Measurements from ENCODE around the gene FTO.

Gene FTO

GRCh38 chr16:54153240-54153934, 449.4 kb downstream of the FTO start:
- H3K36me3 Mint-ChIP-seq: no peaks in the 10 kb centered on the region
- H3K4me3 Mint-ChIP-seq: no peak overlapping the region
- ATAC-seq: no peak
- no peak overlapping the region for H3K27ac Mint-ChIP-seq
- H3K4me1 Mint-ChIP-seq: no peaks in the 10 kb centered on the region
- no peaks in the 10 kb centered on the region for H3K27me3 Mint-ChIP-seq
- H3K9me3 Mint-ChIP-seq: peaks cover 14% of the 10 kb centered on the region

- ATAC-seq: no peak
- Mint-ChIP-seq H3K27ac (no peak overlapping the region), H3K27me3 (no peaks in the 10 kb centered on the region), H3K9me3 (peaks cover 18% of the 10 kb centered on the region), H3K36me3 (no peaks in the 10 kb centered on the region), H3K4me3 (no peak overlapping the region), H3K4me1 (no peaks in the 10 kb centered on the region)
Observed at GRCh38 chr16:54156349-54156748, 452.4 kb downstream of the FTO start.

- Mint-ChIP-seq H3K36me3 (no peaks in the 10 kb centered on the region), H3K27ac (no peak overlapping the region), H3K9me3 (peaks cover 18% of the 10 kb centered on the region), H3K4me3 (no peak overlapping the region), H3K27me3 (no peaks in the 10 kb centered on the region), H3K4me1 (no peaks in the 10 kb centered on the region)
- ATAC-seq: no peak
Observed at GRCh38 chr16:54158986-54159385, 455.0 kb downstream of the FTO start.

GRCh38 chr16:54159490-54160080, 455.6 kb downstream of the FTO start:
- no peak for ATAC-seq
- Mint-ChIP-seq H3K9me3 (peaks cover 18% of the 10 kb centered on the region), H3K27ac (no peak overlapping the region), H3K36me3 (no peaks in the 10 kb centered on the region), H3K4me3 (no peak overlapping the region), H3K4me1 (no peaks in the 10 kb centered on the region), H3K27me3 (no peaks in the 10 kb centered on the region)

GRCh38 chr16:54160252-54160860, 456.4 kb downstream of the FTO start:
- ATAC-seq: no peak
- H3K27me3 Mint-ChIP-seq: no peaks in the 10 kb centered on the region
- no peak overlapping the region for H3K4me3 Mint-ChIP-seq
- no peak overlapping the region for H3K27ac Mint-ChIP-seq
- no peaks in the 10 kb centered on the region for H3K4me1 Mint-ChIP-seq
- H3K9me3 Mint-ChIP-seq: peaks cover 14% of the 10 kb centered on the region
- no peaks in the 10 kb centered on the region for H3K36me3 Mint-ChIP-seq

- no peaks in the 10 kb centered on the region for H3K27me3 Mint-ChIP-seq
- no peak for ATAC-seq
- no peak overlapping the region for H3K27ac Mint-ChIP-seq
- no peaks in the 10 kb centered on the region for H3K36me3 Mint-ChIP-seq
- H3K4me3 Mint-ChIP-seq: no peak overlapping the region
- no peaks in the 10 kb centered on the region for H3K4me1 Mint-ChIP-seq
- H3K9me3 Mint-ChIP-seq: peaks cover 11% of the 10 kb centered on the region
Observed at GRCh38 chr16:54160939-54161897, 457.3 kb downstream of the FTO start.

- no peak overlapping the region for H3K4me3 Mint-ChIP-seq
- ATAC-seq: no peak
- no peaks in the 10 kb centered on the region for H3K36me3 Mint-ChIP-seq
- no peaks in the 10 kb centered on the region for H3K4me1 Mint-ChIP-seq
- peaks cover 7% of the 10 kb centered on the region for H3K9me3 Mint-ChIP-seq
- no peaks in the 10 kb centered on the region for H3K27me3 Mint-ChIP-seq
- H3K27ac Mint-ChIP-seq: no peak overlapping the region
Observed at GRCh38 chr16:54163197-54163843, 459.4 kb downstream of the FTO start.

GRCh38 chr16:54164789-54165173, 460.8 kb downstream of the FTO start:
- Mint-ChIP-seq H3K36me3 (no peaks in the 10 kb centered on the region), H3K9me3 (peaks cover 4% of the 10 kb centered on the region), H3K27ac (no peak overlapping the region), H3K4me1 (no peaks in the 10 kb centered on the region), H3K4me3 (no peak overlapping the region), H3K27me3 (no peaks in the 10 kb centered on the region)
- ATAC-seq: no peak

- H3K36me3 Mint-ChIP-seq: no peaks in the 10 kb centered on the region
- H3K27me3 Mint-ChIP-seq: no peaks in the 10 kb centered on the region
- no peak for ATAC-seq
- no peaks in the 10 kb centered on the region for H3K4me1 Mint-ChIP-seq
- H3K9me3 Mint-ChIP-seq: peaks cover 4% of the 10 kb centered on the region
- H3K4me3 Mint-ChIP-seq: no peak overlapping the region
- H3K27ac Mint-ChIP-seq: no peak overlapping the region
Observed at GRCh38 chr16:54165174-54165911, 461.4 kb downstream of the FTO start.

- H3K27me3 Mint-ChIP-seq: no peaks in the 10 kb centered on the region
Observed at GRCh38 chr16:54165912-54166865, 462.2 kb downstream of the FTO start.

GRCh38 chr16:54169112-54169511, 465.2 kb downstream of the FTO start:
- H3K27me3 Mint-ChIP-seq: no peaks in the 10 kb centered on the region
- H3K4me1 Mint-ChIP-seq: no peaks in the 10 kb centered on the region
- ATAC-seq: no peak
- peaks cover 4% of the 10 kb centered on the region for H3K9me3 Mint-ChIP-seq
- no peak overlapping the region for H3K27ac Mint-ChIP-seq
- H3K36me3 Mint-ChIP-seq: no peaks in the 10 kb centered on the region
- H3K4me3 Mint-ChIP-seq: no peak overlapping the region

More at GRCh38 chr16:54165912-54166865, 462.2 kb downstream of the FTO start:
- Mint-ChIP-seq H3K4me1 (no peaks in the 10 kb centered on the region), H3K27ac (no peak overlapping the region), H3K9me3 (peaks cover 4% of the 10 kb centered on the region), H3K4me3 (no peak overlapping the region), H3K36me3 (no peaks in the 10 kb centered on the region)
- ATAC-seq: no peak

GRCh38 chr16:54171626-54172537, 467.9 kb downstream of the FTO start:
- H3K36me3 Mint-ChIP-seq: no peaks in the 10 kb centered on the region
- no peaks in the 10 kb centered on the region for H3K4me1 Mint-ChIP-seq
- no peak overlapping the region for H3K4me3 Mint-ChIP-seq
- ATAC-seq: no peak
- peaks cover 12% of the 10 kb centered on the region for H3K27me3 Mint-ChIP-seq
- peaks cover 4% of the 10 kb centered on the region for H3K9me3 Mint-ChIP-seq
- H3K27ac Mint-ChIP-seq: no peak overlapping the region

- Mint-ChIP-seq H3K36me3 (no peaks in the 10 kb centered on the region), H3K27me3 (peaks cover 12% of the 10 kb centered on the region), H3K9me3 (no peaks in the 10 kb centered on the region), H3K4me1 (no peaks in the 10 kb centered on the region), H3K27ac (no peak overlapping the region), H3K4me3 (no peak overlapping the region)
- no peak for ATAC-seq
Observed at GRCh38 chr16:54173490-54173889, 469.5 kb downstream of the FTO start.

All from stimulated activated memory B cell treated with anti-CD40 and anti-IgM and Interleukin-4, amounts not matched to agents 10 μg/mL and 1 μg/mL and 100 μg/mL, for 72 hours (primary cell).